GM19043 (cell line): ENCODE measurements around the gene TRAF3.
"Not testable (repeated sequence)": the region's sequence is repeated elsewhere in the genome, so short reads cannot be mapped to it uniquely, and the experiment has no call there.

ENCODE experiments used
- ATAC-seq: cut with Tn5 transposase; IDR thresholded peaks from one replicate; pipeline ENCODE4 v1.9.1; 2021; ENCODE audit warnings: low read depth; ENCODE audit not compliant: unreplicated experiment

The TRAF3 gene

GRCh38 chr14:102885737-102886447 is 108.6 kb downstream of the TRAF3 start:
- ATAC-seq = no peak

DNA sequence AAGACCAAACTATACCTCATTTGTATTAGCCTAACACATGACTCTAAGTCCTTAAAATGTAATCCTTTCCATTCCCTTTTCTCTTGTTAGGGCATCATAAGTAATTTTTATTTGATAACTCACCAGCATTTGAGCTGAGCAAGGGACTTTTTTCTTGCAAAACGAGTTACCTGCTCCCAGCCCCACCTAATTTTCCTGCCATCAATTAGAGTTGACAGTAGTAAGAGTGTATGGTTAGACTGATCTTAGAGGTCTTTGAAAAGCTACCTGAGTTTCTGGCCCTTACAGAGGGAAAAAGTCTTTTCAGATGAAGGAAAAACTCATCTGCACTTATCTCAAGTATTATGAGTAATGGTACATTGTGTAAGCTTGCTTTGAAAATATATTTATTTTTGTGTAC is 111.5 kb downstream of the TRAF3 start:
- no peak for ATAC-seq

DNA sequence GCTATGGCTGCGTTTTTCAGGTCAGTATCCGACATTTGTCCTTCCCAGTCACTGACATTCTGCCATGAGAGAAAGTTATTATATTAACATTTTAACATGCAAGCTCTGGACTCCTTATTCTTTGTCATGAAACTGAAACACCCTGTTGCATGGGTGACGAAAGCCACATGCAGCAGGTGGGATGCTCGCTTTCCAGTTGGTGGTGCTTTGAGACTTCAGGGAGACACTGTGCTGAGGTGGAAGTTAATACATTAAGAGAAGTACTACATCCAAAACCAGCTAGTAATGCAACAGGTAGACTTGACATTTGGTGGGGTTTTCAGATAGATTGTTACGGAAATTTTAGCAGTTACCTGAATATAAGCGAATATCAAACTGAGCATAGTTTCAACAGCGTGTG is 112.4 kb downstream of the TRAF3 start:
- ATAC-seq = no peak

GRCh38 chr14:102891111-102891510 is 113.9 kb downstream of the TRAF3 start:
- ATAC-seq = no peak

DNA sequence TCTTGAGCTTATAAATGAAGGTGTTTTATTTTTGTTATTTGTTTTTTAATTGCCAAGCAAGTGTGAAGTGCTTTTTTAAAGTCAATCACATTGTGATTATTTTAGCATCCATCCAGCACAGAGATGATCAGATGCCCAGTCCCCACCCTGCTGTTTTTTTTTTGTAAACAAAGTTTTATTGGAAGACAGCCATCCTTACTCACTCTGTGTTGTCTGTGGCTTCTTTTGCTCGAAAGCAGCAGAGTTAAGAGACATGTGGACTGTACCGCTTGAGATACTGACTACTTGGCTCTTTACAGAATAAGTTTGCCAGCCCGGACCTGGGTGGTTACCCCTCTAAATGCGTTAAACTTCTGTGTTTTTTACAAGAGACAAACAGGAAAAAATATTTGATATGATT is 114.3 kb downstream of the TRAF3 start:
- ATAC-seq = no peak

DNA sequence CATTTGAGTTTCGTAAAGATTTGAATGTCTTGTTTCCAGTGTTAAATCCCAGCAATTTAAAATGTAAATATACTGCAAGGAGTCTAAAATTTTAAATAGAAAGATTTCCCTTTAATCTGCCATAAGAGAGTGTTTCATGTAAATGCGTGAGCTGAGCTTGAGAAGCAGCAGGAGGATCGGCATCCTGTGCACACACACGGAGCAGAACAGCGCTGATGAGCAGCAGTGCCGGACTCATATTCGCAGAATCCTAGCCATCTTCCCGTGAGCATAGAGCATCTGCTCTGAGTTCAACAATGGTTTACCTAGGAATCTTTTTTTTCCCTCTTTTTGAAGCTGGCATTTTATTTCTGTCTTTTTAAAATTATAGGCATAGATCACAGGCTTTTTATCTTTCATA is 115.4 kb downstream of the TRAF3 start:
- ATAC-seq = no peak

- no peak for ATAC-seq
These were observed 116.2 kb downstream of the TRAF3 start for GRCh38 chr14:102893452-102893851.

GRCh38 chr14:102896735-102897134 is 119.5 kb downstream of the TRAF3 start:
- not testable (repeated sequence) for ATAC-seq

- no peak for ATAC-seq
These were observed 120.2 kb downstream of the TRAF3 start for GRCh38 chr14:102897299-102898027.

DNA sequence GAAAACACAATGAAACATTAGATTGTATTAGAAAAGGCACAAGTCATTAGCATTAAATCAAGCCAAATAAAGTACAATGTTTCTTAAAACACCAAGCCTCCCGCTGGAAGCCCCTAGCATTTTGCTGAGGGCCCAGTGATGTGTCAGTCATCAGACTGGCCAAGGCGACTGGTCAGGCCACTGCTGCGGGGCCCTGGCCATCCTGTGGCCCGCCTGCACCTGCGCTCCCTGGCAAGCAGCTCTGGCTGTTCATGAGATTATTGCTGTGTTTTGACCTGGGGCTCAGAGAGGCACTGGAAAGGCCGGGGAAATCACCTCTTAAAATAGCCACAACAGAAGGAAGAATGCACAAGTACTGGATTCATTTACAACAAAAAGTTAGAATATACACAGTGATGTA is 121.0 kb downstream of the TRAF3 start:
- ATAC-seq = no peak

DNA sequence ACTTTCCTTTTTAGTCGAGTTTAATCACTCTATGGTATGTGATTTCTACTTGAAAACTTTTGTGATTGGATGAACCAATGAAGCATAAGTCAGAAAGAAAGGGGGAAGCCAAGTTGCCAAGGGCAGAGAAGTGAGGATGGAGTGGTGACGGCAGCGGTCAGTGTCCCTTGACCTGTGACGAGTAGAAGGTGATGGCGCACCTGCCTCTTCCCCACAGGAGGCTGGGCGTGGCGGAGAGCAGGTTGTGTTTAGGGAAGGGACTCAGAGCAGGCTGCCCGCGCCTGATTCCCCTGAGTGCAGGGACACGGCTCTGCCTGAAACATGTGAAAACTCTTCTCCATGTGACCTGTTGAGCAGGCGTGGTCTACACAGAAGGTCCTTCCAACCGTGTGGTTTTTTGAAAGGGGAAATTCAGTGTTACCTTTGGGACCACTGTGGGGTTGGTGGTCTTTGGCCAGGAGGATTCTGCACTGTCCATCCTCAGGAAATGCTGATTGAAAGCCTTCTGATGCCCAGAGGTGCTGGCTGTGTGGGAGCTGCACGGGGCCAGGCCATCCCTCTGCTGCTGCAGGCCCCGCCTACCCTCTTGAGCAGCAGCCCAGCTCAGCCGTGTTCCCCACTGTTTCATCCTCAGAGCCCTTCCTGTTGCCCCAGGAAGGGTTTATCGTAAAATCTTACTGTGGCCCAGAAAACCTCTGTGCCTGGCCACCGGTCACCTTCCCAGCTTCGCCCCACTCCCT is 121.7 kb downstream of the TRAF3 start:
- no peak for ATAC-seq

DNA sequence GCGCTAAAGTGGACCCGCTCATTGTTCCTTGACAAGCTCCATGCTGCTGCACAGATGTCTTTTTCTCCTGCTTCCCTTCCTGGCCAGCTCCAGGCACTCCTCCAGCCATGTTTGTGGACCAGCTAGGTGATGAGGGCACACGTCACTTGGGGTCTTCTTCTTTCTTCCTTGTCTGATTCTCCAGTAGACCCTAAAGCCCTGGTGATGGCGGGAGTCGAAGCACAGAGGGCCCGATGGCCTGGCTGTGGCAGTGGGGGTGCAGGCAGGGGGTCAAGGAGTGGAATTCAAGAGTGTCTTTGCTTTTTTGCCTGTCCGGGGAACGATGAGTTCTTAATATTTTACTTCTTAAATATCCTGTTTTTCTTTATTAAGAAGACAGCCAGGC is 122.3 kb downstream of the TRAF3 start:
- no peak for ATAC-seq

- peak; percentile 56 for ATAC-seq
These were observed 123.7 kb downstream of the TRAF3 start for GRCh38 chr14:102900631-102901571.

DNA sequence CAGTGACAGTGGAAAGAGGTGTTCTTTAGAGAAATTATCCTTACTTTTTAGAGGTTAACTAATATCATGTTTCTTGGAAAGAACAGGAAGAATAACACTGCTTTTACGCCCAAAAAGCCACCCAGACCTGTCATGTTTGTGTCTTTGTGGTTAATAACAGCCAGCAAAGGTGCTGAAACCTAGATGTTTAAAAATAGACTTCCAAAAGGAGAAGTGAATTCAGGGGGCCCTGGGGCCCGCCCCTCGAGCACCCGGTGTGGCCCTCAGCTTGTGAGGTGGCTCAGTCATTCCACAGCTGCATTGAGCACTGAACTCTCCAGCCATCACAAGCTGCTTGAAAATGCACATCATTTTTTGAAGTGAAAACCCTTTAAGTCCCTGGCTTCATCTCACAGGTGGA is 124.4 kb downstream of the TRAF3 start:
- peak; percentile 72 for ATAC-seq

DNA sequence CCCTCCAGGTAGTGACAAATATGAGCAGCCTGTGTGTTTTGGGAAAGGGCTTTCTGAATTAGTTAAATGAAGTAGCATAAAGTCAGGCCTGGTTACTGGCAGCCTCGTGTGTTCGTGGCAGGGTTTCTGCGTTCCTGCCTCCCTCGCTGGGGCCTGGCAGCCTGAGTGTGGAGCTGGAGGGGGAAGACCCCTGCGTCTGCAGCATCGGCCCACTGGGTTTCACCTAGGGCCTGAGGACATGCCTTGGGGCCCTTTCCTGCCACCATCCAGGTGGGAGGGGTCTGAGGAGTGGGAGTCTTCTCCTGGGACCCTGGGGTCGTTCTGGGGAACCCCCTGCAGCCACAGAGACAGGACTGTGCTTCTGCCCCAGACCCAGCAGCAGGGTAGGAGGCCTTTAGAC is 124.8 kb downstream of the TRAF3 start:
- ATAC-seq = peak; percentile 8

GRCh38 chr14:102902523-102903247 is 125.4 kb downstream of the TRAF3 start:
- no peak for ATAC-seq

- no peak for ATAC-seq
These were observed 126.1 kb downstream of the TRAF3 start for GRCh38 chr14:102903248-102903888.

DNA sequence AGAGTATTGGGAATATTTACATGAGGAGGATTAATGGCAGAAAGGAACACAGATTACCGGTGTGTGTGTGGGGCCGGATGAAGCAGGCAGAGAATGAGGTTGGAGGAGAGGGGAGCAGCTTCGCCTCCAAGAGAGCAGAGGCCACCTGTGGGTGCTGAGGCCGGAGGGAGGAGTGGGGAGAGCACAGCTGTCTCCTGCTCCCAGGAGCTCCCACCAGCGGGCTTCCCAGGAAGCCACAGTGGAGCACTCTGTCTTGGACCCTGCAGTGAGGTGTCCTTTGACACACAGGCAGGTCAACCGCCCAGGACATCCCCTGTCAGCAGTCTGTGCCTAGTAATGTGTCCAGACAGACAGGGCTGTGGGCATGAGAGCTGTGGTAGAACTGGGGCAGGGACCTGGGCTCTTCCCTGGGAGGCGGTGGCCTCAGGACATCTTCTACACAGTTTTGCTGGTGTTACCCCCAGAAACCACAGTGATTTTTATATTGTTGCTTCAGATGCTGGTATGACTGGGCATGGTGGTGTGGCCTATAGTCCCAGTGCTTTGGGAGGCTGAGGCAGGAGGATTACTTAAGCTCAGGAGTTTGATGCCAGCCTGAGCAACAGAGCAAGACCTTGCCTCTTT is 126.8 kb downstream of the TRAF3 start:
- no peak for ATAC-seq
